NCI-H774 (cell line): ENCODE results near the gene ASB2.

Experiments used
- DNase-seq: peaks from one replicate; lab custom pipeline; 2025; lab: John Stamatoyannopoulos, UW

The ASB2 gene

GRCh38 chr14:93960774-93961438, 15.5 kb downstream of the ASB2 start:
- no peak for DNase-seq

- DNase-seq = no peak
Measured at GRCh38 chr14:93960108-93960475, 16.3 kb downstream of the ASB2 start.

GRCh38 chr14:93959239-93960107, 16.9 kb downstream of the ASB2 start:
- no peak for DNase-seq

GRCh38 chr14:93958567-93959238, 17.7 kb downstream of the ASB2 start:
- no peak for DNase-seq

- no peak for DNase-seq
Measured at GRCh38 chr14:93957751-93958566, 18.4 kb downstream of the ASB2 start.

GRCh38 chr14:93957333-93957710, 19.0 kb downstream of the ASB2 start:
- no peak for DNase-seq

- no peak for DNase-seq
Measured at GRCh38 chr14:93956514-93957332, 19.6 kb downstream of the ASB2 start.

- peak; percentile 50 for DNase-seq
Measured at GRCh38 chr14:93955850-93956481, 20.4 kb downstream of the ASB2 start.

- no peak for DNase-seq
Measured at GRCh38 chr14:93954900-93955849, 21.2 kb downstream of the ASB2 start.

GRCh38 chr14:93954516-93954830, 21.9 kb downstream of the ASB2 start:
- DNase-seq = no peak

- no peak for DNase-seq
Measured at GRCh38 chr14:93953739-93954515, 22.4 kb downstream of the ASB2 start.

- no peak for DNase-seq
Measured at GRCh38 chr14:93953263-93953662, 23.1 kb downstream of the ASB2 start.

- DNase-seq = no peak
Measured at GRCh38 chr14:93952829-93953228, 23.5 kb downstream of the ASB2 start.

GRCh38 chr14:93951635-93952540, 24.5 kb downstream of the ASB2 start:
- no peak for DNase-seq

GRCh38 chr14:93950948-93951634, 25.3 kb downstream of the ASB2 start:
- DNase-seq = no peak

GRCh38 chr14:93949511-93950075, 26.8 kb downstream of the ASB2 start:
- no peak for DNase-seq

- DNase-seq = no peak
Measured at GRCh38 chr14:93947282-93947681, 29.1 kb downstream of the ASB2 start.
